SK-N-SH (cell line): ENCODE results near the gene IMPDH2.

ENCODE experiments used
- IRF3 ChIP-seq: fragments of 150-350 bp; IDR thresholded peaks from 2 replicates; pipeline ENCODE4 v1.6.1; 2016; ENCODE audit warnings: mild to moderate bottlenecking, low read depth, low read length
- SMC3 ChIP-seq: IDR thresholded peaks from 2 replicates; pipeline ENCODE4 v1.6.1; 2012; ENCODE audit warnings: low read depth, low read length, improper control_type of control experiment

- no peak for TF ChIP-seq IRF3
- TF ChIP-seq SMC3, result no peak
Observed at GRCh38 chr3:49032646-49033304, 3.6 kb upstream of the IMPDH2 start.
